ENCODE measurements around the gene CHKB.

The CHKB gene

DNA sequence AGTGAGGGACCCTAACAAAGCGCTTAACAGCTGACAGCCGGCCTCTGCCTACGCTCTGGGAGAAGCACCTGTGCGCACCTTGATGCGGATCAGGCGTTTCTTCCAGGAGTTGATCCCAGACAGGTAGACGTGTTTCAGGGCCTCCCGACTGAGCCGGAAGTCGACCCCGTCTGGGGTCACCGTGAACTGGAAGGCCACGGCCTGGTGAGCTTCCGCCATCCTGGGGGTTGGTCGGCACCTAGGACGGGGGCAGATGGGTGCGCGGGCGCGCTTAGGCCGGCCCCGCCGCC, 5.0 kb downstream of the CHKB start:
- peaks cover 76% of the 10 kb centered on the region for H3K36me3 ChIP-seq (ENCODE audit: insufficient read depth, low read length)
- H3F3A ChIP-seq (ENCODE audit: insufficient read depth, low read length): no peaks in the 10 kb centered on the region
- no peaks in the 10 kb centered on the region for H3K9me3 ChIP-seq (ENCODE audit: low read length)
- no peak overlapping the region for H3K9ac ChIP-seq (ENCODE audit: low read length)
- no peak overlapping the region for H3K27ac ChIP-seq (ENCODE audit: low read depth, low read length, poor library complexity, severe bottlenecking)
- TF ChIP-seq EZH2 (IDR thresholded peaks at IDR 0.05; ENCODE audit: borderline replicate concordance, low read length): no peak
- TF ChIP-seq, protein P1, sequence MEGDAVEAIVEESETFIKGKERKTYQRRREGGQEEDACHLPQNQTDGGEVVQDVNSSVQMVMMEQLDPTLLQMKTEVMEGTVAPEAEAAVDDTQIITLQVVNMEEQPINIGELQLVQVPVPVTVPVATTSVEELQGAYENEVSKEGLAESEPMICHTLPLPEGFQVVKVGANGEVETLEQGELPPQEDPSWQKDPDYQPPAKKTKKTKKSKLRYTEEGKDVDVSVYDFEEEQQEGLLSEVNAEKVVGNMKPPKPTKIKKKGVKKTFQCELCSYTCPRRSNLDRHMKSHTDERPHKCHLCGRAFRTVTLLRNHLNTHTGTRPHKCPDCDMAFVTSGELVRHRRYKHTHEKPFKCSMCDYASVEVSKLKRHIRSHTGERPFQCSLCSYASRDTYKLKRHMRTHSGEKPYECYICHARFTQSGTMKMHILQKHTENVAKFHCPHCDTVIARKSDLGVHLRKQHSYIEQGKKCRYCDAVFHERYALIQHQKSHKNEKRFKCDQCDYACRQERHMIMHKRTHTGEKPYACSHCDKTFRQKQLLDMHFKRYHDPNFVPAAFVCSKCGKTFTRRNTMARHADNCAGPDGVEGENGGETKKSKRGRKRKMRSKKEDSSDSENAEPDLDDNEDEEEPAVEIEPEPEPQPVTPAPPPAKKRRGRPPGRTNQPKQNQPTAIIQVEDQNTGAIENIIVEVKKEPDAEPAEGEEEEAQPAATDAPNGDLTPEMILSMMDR (IDR thresholded peaks at IDR 0.05; ENCODE audit: low read length): no peak
- H3K4me3 ChIP-seq (ENCODE audit: low read depth, low read length, poor library complexity, severe bottlenecking): no peak overlapping the region
- no peak overlapping the region for H2AFZ ChIP-seq (ENCODE audit: low read length)
- H3K4me1 ChIP-seq (ENCODE audit: insufficient read depth, low read length, severe bottlenecking): peaks cover 10% of the 10 kb centered on the region
- H3K4me2 ChIP-seq (ENCODE audit: low read length): no peak overlapping the region
- H3K27me3 ChIP-seq (ENCODE audit: insufficient read depth, low read length): no peaks in the 10 kb centered on the region
- H3K9me2 ChIP-seq (ENCODE audit: low read depth, low read length): no peaks in the 10 kb centered on the region
- H4K20me1 ChIP-seq (ENCODE audit: insufficient read depth, low read length): no peaks in the 10 kb centered on the region
- H3K79me2 ChIP-seq (ENCODE audit: insufficient read depth, low read length): 0 out of 2 replicates have a peak, but pooled peaks cover 5% of the 10 kb centered on the region

DNA sequence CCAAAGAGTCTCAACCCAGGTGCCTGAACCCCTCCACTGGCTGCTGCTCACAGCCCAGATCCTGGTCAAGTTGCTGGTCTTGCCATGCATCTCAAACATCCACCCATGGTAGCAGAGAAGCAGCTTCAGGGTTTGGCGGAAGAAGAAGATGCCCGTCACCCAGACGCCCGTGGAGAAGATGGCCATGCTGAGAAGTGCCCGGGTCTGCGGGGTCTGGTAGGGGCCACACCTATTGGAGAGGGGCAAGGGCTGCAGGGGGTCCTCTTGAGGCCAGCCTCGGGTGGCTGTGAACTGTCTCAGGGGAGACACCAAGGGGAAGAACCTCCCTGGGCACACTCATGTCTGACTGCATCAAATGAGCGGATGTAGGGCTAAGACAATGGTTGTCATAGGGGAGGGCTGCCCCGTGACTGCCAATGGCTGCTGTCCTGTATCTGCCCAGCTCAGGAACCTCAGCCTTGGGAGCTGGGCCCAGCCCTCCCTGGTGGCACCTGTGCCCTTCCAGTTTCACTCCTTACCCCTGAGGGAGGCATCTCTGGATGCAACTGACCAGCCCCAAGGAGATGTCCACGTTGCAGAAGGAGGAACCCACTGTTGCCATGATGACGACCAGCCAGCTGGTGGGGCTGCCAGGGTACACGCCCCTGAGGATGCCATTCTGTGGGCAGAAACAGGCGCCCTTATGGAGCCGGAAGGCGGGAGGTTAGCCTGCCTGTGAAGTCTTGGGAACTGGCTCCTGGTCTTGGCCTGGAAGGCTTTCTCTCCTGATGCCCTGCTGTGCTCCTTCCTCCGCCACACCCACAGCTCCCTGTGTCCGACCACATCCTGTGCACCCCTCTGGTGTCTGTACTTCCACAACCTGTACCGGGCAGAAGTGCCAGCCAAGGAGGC, 5.6 kb downstream of the CHKB start:
- Histone ChIP-seq H3K4me3 (ENCODE audit: low read depth, low read length, poor library complexity, severe bottlenecking) (no peak overlapping the region), H3K4me1 (ENCODE audit: insufficient read depth, low read length, severe bottlenecking) (peaks cover 10% of the 10 kb centered on the region), H3K9ac (ENCODE audit: low read length) (no peak overlapping the region), H2AFZ (ENCODE audit: low read length) (no peak overlapping the region), H3F3A (ENCODE audit: insufficient read depth, low read length) (no peaks in the 10 kb centered on the region), H3K9me2 (ENCODE audit: low read depth, low read length) (no peaks in the 10 kb centered on the region), H3K27me3 (ENCODE audit: insufficient read depth, low read length) (no peaks in the 10 kb centered on the region), H3K9me3 (ENCODE audit: low read length) (no peaks in the 10 kb centered on the region), H3K4me2 (ENCODE audit: low read length) (no peak overlapping the region), H3K79me2 (ENCODE audit: insufficient read depth, low read length) (0 out of 2 replicates have a peak, but pooled peaks cover 5% of the 10 kb centered on the region), H3K36me3 (ENCODE audit: insufficient read depth, low read length) (peaks cover 82% of the 10 kb centered on the region), H4K20me1 (ENCODE audit: insufficient read depth, low read length) (no peaks in the 10 kb centered on the region), H3K27ac (ENCODE audit: low read depth, low read length, poor library complexity, severe bottlenecking) (no peak overlapping the region)
- TF ChIP-seq, protein P1 (IDR thresholded peaks at IDR 0.05; ENCODE audit: low read length): no peak
- TF ChIP-seq EZH2 (IDR thresholded peaks at IDR 0.05; ENCODE audit: borderline replicate concordance, low read length): no peak

DNA sequence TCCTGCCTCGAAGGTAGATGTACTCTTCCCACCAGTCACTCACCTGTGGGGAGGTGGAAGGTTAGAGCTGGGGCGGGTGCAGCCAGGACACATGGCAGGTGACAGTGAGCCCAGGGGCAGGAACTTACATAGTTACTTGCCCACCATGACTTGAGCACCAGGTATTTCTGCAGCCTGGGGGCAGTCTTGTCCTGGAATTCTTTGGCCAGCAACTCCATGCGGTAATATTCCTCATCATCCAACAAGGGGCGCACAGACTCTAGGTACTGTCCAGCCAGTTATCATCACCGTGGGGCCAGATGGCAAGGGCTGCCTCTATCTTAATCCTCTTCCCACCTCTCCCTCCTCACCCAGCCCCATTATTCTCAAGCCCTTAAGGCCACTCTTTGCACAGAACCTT, 6.6 kb downstream of the CHKB start:
- H4K20me1 ChIP-seq (ENCODE audit: insufficient read depth, low read length): no peaks in the 10 kb centered on the region
- peaks cover 88% of the 10 kb centered on the region for H3K36me3 ChIP-seq (ENCODE audit: insufficient read depth, low read length)
- no peaks in the 10 kb centered on the region for H3F3A ChIP-seq (ENCODE audit: insufficient read depth, low read length)
- H3K27me3 ChIP-seq (ENCODE audit: insufficient read depth, low read length): no peaks in the 10 kb centered on the region
- no peaks in the 10 kb centered on the region for H3K9me2 ChIP-seq (ENCODE audit: low read depth, low read length)
- no peak overlapping the region for H2AFZ ChIP-seq (ENCODE audit: low read length)
- no peak overlapping the region for H3K9ac ChIP-seq (ENCODE audit: low read length)
- H3K4me1 ChIP-seq (ENCODE audit: insufficient read depth, low read length, severe bottlenecking): peaks cover under 1% of the 10 kb centered on the region
- H3K4me2 ChIP-seq (ENCODE audit: low read length): no peak overlapping the region
- no peak for TF ChIP-seq EZH2 (IDR thresholded peaks at IDR 0.05; ENCODE audit: borderline replicate concordance, low read length)
- TF ChIP-seq, protein P1 (IDR thresholded peaks at IDR 0.05; ENCODE audit: low read length): peak; percentile 20; the same call in 1 of the 2 replicates
- H3K27ac ChIP-seq (ENCODE audit: low read depth, low read length, poor library complexity, severe bottlenecking): no peak overlapping the region
- no peak overlapping the region for H3K4me3 ChIP-seq (ENCODE audit: low read depth, low read length, poor library complexity, severe bottlenecking)
- no peaks in the 10 kb centered on the region for H3K9me3 ChIP-seq (ENCODE audit: low read length)
- H3K79me2 ChIP-seq (ENCODE audit: insufficient read depth, low read length): no peaks in the 10 kb centered on the region
